T-helper 9 cell (primary cell): Measurements from ENCODE around the gene MT1H.
"Not testable (repeated sequence)": the region's sequence is repeated elsewhere in the genome, so short reads cannot be mapped to it uniquely, and the experiment has no call there.

ENCODE experiments used
- DNase-seq: peaks from one replicate; pipeline ENCODE4 v3.0.0-alpha.2; 2020
- total RNA-seq, 2 donors: gene quantifications; one replicate each; lab custom pipeline; 2026; lab: John Stamatoyannopoulos, UW

Gene MT1H
- total RNA-seq, result 0 reads per million in 2 donors

- no peak for DNase-seq
Observed at GRCh38 chr16:56669005-56669839, at the start of gene MT1H. MT1H (plus strand) TSS chr16:56669814; CDS start chr16:56669885, 71 bp downstream.

- no peak for DNase-seq
Observed at GRCh38 chr16:56620339-56620897, 49.2 kb upstream of the MT1H start.

GRCh38 chr16:56621665-56622445, 47.8 kb upstream of the MT1H start:
- not testable (repeated sequence) for DNase-seq

GRCh38 chr16:56623184-56623583, 46.4 kb upstream of the MT1H start:
- DNase-seq, result not testable (repeated sequence)

- DNase-seq, result no peak
Observed at GRCh38 chr16:56623637-56624036, 46.0 kb upstream of the MT1H start.

GRCh38 chr16:56625140-56625942, 44.3 kb upstream of the MT1H start, which contains the start of gene MT1E:
MT1E (plus strand) TSS chr16:56625781; CDS start chr16:56625852, 71 bp downstream.
- DNase-seq, result no peak

GRCh38 chr16:56625943-56626654, 43.5 kb upstream of the MT1H start:
- no peak for DNase-seq

- DNase-seq, result no peak
Observed at GRCh38 chr16:56626685-56627084, 42.9 kb upstream of the MT1H start.

GRCh38 chr16:56628486-56629350, 40.9 kb upstream of the MT1H start:
- DNase-seq, result no peak

- DNase-seq, result no peak
Observed at GRCh38 chr16:56629531-56629930, 40.1 kb upstream of the MT1H start.

GRCh38 chr16:56630134-56630533, 39.5 kb upstream of the MT1H start:
- DNase-seq, result no peak

- no peak for DNase-seq
Observed at GRCh38 chr16:56631197-56631596, 38.4 kb upstream of the MT1H start.

- DNase-seq, result no peak
Observed at GRCh38 chr16:56631832-56632155, 37.8 kb upstream of the MT1H start.

- no peak for DNase-seq
Observed at GRCh38 chr16:56632156-56632847, 37.3 kb upstream of the MT1H start, which contains the start of gene MT1M. MT1M (plus strand) TSS chr16:56632659; CDS start chr16:56632732, 73 bp downstream.

- DNase-seq, result no peak
Observed at GRCh38 chr16:56632848-56633365, 36.7 kb upstream of the MT1H start.

- DNase-seq, result no peak
Observed at GRCh38 chr16:56633535-56633934, 36.1 kb upstream of the MT1H start.

- DNase-seq, result no peak
Observed at GRCh38 chr16:56634715-56635440, 34.7 kb upstream of the MT1H start.

- DNase-seq, result no peak
Observed at GRCh38 chr16:56635441-56635967, 34.1 kb upstream of the MT1H start.
